HG03378 (cell line): ENCODE results near the gene IGFALS.
"Not testable (repeated sequence)": the region's sequence is repeated elsewhere in the genome, so short reads cannot be mapped to it uniquely, and the experiment has no call there.

Experiments used
- ATAC-seq: cut with Tn5 transposase; IDR thresholded peaks from one replicate; pipeline ENCODE4 v1.9.1; 2021; ENCODE audit warnings: mild to moderate bottlenecking, moderate library complexity; ENCODE audit not compliant: unreplicated experiment

The IGFALS gene

DNA sequence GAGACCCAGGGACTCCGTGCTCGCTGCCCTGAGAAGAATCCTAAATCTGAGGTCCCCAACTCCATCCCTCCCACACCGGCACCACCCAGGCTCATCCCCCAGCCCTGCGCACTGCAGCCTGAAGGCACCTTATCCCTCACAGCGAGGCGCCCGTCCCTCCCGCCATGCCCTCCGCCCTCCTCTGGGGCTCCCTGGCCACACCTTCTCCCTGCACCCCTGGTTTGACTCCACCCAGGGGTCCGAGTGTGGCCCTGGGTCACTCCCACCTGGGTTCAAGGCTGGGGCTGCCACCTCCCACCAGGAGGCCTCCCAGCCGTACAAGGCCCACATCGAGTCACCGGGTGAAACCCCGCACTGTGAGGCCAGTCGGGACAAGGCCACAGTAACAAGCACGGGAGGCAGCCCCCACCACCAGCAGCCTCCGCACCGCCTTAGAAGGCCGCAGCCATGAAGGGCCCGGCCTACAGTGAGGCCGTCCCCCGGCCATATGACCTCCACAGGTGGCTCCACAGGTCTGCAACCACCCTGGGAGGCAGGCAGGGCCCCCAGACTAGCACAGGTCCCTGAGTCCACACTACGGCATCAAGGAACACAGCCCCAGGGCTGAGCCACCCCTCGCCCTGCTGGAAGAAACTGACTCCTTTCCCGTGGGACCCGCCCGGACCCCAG, 24.8 kb upstream of the IGFALS start:
- no peak for ATAC-seq

DNA sequence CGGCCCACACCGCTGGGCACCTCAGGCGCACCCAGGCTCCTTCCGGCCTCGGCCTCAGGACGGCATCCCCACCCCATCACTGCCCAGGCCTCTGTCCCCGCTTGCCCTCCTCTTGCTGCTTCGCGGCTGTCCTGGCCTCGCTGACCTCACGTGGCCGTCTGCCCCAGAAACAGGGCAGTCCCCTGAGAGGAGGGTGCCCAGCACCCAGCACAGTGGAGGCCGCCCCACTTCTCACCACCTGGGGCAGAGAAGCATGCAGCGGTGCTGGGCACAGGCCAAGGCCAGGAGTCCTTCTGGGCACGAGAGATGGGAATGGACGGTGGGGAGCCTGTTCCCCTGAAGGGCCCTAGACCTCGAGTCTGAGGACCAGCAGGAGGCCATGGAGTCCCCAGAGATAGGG, 24.2 kb upstream of the IGFALS start:
- no peak for ATAC-seq

DNA sequence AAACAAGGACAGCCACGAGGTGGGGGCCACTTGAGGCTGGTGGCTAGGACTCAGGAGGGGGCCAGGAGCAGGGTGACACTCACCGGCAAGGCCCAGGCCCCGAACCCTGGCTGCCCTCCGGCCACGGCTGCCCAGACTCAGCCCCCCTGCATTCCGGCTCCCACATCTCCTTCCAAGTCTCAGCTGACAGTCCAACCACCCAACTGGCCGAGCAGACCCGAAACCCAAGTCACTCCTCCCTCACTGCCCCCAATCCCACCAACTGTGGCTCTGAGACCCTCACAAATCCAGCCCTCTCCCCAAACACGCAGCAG, 23.7 kb upstream of the IGFALS start:
- ATAC-seq = no peak

DNA sequence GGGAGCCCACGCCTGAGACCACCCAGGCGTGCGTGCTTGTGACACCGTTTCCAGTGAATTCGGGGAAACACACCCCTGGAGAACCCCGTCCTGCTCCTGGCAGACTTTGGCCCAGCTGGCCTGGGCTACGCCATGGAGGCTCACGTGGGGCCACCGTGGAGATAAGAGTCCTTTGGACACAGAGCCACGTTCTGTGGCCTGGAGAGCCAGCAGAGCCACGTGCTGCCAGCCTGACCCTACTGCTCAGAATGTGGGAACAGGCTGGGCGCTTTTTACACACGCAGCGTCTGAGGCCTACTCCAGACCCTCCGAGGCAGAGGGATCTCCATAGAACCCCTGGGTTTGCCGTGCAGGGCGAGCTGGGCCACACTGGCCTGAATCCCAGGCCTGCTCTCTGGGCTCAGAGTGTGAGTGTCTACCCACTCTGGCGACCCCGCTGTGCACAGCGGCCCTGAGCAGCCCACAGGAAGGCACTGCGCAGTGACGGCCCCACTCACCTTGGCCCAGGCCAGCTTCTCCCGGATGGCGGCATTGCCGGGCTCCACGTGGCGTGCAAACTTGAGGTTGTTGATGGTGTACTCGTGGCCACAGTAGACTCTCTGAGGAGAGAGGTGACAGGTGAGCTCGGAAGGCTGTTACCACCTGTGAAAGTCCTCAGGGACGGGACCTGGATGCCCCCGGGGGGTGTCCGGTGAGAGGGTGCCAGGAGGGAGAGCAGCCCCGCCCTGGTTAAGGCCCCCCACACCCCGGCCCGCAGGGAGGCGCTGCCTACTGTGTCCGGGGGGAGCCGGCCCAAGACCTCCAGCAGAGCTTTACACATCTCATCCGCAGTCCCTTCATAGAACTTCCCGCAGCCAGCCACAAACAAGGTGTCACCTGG, 23.1 kb upstream of the IGFALS start:
- no peak for ATAC-seq

DNA sequence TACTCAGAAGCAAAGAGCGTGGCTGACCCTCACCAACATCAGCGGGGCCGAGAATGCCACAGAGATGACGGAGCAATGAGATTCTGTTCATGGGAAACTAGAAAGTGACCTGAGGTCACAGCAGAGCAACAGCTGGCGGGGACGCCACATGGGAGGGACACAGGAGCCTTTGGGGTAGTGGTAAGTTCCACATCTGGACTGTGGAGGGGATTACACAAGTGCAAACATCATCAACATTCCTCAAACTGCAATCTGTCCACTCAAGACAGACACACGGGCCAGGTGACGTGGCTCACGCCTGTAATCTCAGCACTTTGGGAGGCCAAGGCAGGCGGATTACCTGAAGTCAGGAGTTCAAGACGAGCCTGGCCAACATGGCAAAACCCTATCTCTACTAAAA, 22.0 kb upstream of the IGFALS start:
- ATAC-seq = no peak

DNA sequence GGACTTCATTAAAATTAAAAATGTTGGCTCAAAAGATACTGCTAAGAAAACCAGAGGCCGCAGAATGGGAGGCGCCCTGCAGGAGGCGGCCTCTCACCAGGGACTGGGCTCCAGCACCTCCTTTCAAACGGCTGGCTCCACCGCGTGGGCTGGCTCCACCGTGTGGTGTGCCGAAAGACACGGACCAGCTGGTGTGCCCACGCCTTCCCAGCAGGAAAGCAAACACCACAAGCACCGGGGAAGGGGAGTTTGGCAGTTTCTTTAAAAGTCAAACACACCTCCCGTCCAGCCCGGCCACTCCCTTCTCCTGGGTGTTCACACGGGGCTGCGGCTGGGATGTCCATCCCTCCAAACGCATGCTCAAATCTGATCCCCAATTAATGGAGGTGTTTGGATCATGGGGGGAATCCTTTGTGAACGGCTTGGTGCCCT, 19.2 kb upstream of the IGFALS start:
- no peak for ATAC-seq

DNA sequence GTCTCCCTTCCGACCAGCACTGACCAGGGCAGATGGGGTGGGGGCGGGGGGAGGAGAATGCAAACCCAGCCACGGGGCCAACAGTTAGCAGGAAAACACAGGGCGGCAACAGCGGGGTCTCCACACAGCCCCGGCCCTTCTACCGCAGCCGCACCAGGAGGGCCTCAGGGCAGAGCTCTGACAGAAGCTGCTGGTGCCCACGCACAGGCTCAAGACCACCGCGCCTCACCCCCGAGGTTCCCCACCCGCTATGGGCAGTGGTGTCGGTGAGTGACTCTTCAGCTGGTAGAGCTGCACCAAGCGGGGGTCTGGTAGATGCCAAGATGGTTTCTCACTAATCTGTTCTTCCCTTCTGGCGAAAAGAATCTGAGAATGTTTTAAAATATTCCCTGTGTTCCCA, 17.0 kb upstream of the IGFALS start:
- ATAC-seq = no peak

DNA sequence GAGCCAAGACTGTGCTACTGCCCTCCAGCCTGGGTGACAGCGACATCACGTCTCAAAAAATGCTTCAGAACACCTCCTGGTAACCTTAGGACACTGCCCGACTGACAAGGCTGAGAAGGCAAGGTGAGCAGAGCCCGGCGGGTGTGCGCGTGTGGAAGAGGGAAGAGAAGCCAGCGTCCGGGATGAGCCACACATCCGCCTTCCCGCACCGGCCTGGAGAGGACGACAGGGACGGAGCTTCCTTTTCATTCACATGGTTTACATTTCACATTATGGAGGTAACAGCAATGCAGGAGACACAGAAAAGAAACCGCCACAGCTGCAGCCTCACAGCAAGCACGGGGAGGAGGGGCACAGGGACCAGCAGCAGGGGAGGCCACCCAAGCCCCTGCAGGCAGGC, 16.6 kb upstream of the IGFALS start:
- no peak for ATAC-seq

DNA sequence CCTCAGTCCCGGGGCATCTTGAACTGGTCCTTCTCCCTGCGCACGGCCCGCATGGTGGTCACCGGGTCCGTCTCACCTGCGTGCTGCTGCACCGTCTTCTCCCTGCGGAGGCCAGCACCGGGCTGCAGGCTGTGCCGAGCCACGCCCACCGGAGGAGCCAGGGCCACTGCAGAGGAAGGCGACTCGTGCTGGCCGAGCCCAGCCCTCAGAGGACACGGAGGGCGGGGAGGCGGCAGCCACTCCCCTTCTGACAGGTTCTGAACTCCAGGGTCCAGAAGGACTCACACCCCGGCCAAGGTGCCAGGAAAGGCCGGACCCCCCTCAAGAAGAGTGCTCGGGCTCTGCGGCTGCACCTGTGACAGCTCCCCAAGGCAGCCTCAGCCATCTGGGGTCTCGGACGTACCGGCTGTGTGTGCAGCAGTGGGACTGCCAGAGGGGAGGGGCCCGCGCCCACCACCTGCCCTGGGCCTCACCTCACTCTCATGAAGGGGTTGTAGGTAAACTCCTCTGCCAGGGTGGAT, 15.8 kb upstream of the IGFALS start:
- ATAC-seq = no peak

DNA sequence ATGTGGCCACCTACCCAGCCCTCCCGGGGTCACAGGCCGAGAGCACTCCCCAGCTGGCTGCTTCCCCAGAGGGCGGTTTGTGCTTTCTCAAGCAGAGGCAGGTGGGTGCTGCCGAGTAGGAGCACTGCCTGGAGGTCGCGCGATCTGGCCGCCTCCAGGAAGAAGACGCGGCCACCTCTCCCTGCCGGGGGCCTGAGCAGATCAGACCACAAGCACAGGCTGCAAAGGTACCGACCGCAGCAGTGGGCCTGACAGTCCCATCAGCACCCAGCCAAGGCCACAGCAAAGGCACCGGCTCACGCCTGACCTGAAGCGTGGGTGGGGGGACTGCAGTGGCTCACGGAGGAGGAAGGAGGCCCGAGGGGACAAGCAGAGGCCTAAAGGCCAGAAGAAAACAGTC, 15.2 kb upstream of the IGFALS start:
- ATAC-seq = no peak

DNA sequence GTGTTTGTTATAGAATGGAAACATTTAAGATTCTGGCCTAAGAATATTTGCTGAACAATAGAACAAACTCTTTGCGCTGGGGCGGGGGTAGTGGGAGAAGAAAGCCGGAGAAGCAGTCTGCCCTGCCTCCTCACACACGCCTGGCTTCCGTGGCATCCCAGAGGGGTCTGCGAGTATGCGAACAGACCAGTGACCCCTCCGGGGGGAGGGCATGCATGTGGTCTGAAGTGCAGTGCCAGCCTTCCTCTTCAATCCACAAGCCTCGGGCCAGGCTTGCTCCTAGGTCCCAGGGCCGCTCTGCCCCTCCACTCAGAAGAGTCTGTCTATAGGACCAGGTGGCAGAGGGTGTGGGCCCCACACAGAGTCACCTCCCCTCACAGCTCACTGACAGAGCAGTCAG, 14.1 kb upstream of the IGFALS start:
- ATAC-seq = no peak

DNA sequence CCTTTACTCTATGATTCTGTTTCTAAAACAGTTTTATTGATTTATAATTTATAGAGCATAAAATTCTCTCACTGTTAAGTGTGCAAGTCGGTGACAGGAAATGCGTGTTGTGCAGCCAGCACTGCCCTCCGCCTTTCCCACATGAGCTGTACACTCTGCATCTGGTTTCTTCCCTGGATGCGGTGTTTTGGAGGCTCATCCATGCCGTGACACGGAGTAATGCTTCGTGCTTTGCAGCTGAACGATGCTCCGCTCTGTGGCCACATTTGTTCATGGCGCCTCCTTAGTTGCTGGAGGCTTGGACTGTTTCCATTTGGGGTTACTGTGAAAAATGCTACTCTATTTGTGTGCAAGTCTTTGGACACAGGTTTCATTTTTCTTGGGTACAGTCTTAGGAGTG, 7.2 kb upstream of the IGFALS start:
- ATAC-seq = no peak

DNA sequence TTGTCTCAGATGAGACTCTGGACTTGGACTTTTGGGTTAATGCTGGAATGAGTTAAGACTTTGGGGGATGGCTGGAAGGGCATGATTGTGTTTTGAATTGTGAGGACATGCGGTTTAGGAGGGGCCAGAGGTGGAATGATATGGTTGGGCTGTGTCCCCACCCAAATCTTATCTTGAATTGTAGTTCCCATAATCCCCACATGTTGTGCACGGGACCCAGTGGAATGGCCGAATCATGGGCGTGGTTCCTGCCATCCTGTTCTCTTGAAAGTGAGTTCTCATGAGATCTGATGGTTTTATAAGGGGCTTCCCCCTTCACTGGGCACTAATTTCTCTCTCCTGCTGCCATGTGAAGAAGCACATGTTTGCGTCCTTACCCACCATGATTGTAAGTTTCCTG, 5.8 kb upstream of the IGFALS start:
- ATAC-seq = not testable (repeated sequence)

DNA sequence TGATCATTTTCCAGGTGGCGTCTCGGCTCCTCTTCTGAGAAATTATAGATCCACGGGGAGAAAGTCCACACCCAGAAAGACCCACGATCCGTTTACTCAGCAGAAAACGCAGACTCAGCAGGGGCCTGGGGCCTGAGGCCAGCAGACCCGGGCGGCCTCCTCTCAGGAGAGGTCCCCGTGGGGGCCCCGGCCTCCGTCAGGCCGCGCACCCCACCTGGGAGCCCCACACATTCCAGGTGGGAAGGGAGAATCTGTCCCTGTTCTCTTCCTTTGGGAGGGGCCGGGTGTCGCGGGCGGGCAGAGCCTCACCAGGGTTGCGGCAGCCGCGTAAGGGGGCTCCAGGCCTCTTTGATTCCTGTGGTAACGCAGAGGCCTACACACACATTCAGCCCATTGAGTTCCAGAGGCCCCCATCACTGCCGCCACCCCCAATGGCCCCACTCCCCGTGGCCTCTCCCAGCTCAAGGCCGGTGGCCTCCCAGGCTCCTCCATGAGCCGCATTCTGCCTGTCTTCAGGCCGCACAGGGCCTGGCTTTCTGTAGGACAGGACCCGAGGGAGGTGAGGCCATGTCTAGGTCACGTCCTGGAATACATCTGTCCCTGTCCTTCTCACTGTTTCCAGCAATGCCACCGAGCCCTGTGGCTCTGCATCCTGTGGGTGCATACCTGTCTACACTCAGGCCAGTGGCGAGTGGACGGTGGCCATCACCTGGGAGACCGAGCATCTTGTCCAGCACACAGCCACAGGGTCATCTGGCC, 1.6 kb upstream of the IGFALS start:
- ATAC-seq = no peak

DNA sequence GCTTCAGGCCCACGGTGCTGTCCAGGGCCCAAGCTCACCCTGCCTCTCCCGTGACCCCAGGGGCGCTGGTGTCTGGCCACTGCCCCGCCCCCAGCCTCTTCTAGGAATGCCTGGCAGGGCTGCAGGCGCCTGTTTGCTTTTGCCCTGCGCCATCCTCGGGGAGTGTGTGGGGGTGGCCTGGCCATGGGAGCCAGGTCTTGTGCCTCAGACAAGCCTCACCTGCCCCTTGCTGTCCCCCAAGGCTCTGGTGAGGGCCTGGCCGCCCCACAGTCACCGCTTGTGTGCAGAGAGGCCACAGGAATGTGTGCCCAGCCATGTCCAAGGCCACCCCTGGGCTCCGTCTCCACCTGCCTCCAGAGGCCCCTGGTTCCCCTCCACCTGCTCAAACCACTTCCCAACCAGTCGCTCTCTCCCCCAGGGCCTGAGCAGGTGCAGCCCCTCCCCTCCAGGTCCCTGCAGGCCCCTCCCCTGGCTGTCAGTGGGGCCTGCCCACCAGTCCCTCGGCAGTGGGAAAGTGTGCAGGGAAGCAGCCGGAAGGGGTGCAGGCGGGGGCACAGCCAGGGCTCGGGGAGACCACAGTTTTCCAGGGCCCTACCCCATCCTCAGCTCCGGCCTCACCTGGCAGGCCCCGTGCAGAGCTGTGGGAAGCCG, 841 bp upstream of the IGFALS start:
- no peak for ATAC-seq

DNA sequence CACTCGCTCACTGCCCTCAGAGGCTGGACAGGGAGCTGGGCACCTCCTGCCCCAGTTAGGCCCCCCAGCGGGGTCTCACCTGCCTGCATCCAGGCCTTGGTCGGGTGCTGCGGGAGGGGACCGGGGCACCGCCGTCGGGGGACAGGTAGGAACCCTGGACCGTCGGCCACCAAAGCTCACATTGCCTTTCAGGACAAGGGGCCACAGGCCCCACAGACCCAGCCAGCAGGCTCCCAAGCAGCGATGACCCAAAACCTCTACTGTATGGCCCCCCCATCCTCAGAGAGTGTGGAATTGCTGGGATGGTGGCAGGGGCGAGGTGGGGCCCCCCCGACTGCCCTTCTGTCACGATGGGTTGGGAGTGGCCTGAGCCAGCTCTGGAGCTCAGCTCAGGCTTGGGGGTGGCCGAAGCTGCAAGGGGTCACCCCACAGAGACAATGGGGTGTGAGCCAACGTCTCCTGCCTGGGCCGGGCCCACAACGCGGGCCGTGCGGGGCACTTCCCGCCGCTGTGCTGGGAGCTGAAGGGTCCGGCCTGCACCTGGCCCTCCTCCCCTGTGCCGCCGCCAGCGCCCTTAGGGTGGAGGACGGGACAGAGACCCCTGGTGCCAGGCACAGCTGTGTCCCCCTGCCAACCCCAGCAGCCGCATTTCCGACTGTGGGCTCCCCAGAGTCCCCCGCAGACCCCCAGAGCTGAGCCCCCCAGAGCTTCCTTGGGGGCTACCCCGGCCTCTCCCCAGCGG, 498 bp downstream of the IGFALS start:
- ATAC-seq = no peak

DNA sequence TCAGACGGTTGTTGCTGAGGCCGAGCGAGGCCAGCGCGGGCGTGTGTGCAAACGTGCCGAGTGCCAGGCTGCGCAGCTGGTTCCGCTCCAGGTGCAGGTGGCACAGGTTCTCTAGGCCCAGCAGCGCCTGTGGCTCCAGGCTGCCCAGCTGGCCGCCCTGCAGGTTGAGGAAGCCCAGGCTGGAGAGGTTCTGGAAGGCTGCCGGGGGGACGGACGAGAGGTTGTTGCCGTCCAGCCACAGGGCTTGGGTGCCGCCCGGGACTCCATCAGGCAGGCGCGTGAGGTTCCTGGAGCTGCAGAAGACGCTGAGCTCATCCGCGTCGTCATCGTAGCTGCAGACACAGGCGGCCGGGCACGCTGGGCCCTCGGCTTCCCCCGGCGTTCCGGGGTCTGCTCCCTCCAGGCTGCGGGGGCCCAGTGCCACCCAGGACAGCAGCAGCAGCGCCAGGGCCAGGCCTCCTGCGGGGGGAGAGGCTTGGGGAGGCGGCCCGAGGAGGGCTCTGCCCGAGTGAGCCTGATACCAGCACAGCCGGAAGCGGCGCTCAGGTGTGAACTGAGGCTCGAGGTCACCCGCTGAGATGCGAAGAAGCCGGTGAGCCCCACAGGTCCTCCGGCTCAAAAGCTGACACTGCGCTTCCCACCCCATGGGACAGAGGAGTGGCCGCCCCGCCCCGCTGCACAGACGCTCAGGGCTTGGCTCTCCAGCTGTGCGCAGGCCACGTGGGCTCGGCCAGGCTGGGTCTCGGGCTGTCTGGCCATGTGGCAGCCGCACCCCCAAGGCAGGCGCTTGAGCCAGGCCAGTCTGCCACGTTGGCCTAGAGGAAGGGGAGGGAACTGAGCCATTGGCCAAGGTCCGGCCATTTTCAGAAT, 1.3 kb downstream of the IGFALS start:
- no peak for ATAC-seq

DNA sequence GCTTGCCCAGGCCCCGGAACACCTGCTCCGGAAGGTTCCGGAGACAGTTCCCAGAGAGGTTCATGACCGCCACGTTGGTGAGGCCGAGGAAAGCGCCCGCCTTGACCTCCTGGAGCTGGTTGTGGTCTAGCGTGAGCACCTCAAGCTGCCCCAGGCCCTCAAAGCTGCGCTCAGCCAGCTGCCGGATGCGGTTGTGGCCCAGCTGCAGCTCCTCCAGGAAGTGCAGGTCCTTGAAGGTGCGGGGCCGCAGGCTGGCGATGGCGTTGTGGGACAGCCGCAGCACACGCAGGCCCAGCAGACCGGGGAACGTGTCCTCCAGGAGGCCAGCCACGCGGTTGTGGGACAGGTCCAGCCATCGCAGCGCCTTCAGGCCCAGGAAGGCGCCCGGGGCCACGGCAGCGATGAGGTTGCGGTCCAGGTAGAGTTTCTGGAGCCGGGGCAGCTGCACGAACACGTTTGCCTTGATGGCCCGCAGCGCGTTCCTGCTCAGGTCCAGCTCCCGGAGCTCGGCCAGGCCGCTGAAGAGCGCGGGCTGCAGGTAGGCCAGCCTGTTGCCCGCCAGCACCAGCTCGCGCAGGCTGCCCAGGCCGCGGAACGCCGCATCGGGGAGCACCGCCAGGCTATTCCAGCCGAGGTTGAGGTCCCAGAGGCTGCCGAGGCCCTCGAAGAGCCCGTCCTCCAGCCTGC, 2.1 kb downstream of the IGFALS start:
- ATAC-seq = no peak
